Measurements from ENCODE around the gene PSEN1. TPM values are rescaled to one million over a fixed set of nuclear protein-coding genes. Genes with fewer than 3 reads are reported as not detected.
A peak's percentile ranks its signal among the peaks of the same experiment; 100 is the strongest.

Gene PSEN1
- total RNA-seq, 4 donors from 2014 or later = 101 to 221 (median 135) TPM

GRCh38 chr14:73245480-73246325, 109.4 kb downstream of the PSEN1 start:
- WGBS, 2 donors (ENCODE audit: low coverage in 1 of 2) = 26 to 39% methylated on average over 8 to 47 of the region's 64 CpGs
- Histone ChIP-seq H3K4me3 (peak overlapping the region; percentile 21 to 45 (median 30)), H3K27me3 (no peaks in the 10 kb centered on the region), H3K9me3 (no peaks in the 10 kb centered on the region), H3K36me3 (no peaks in the 10 kb centered on the region), H3K4me1 (peaks cover 0 to 22% (median 5%) of the 10 kb centered on the region in 4 donors), H3K27ac (no peak overlapping the region)
- peak; percentile 65 for DNase-seq
- intact Hi-C loops (cut with DNase I; ENCODE audit: low total_unique reads) (no loop called here), in situ Hi-C loops (cut with MboI; ENCODE audit: low pct_ligation_motif_present in 1 of 4, low pct_unique_long_range_greater_than_20kb in 1 of 4, low sequenced_read_pairs in 3 of 4) (no loop called here)
- TF ChIP-seq EP300 (IDR thresholded peaks at IDR 0.05; ENCODE audit: low read depth) (no peak), POLR2A (IDR thresholded peaks at IDR 0.05) (no peak), POLR2AphosphoS5 (IDR thresholded peaks at IDR 0.05) (no peak)
- TF ChIP-seq, protein P1, sequence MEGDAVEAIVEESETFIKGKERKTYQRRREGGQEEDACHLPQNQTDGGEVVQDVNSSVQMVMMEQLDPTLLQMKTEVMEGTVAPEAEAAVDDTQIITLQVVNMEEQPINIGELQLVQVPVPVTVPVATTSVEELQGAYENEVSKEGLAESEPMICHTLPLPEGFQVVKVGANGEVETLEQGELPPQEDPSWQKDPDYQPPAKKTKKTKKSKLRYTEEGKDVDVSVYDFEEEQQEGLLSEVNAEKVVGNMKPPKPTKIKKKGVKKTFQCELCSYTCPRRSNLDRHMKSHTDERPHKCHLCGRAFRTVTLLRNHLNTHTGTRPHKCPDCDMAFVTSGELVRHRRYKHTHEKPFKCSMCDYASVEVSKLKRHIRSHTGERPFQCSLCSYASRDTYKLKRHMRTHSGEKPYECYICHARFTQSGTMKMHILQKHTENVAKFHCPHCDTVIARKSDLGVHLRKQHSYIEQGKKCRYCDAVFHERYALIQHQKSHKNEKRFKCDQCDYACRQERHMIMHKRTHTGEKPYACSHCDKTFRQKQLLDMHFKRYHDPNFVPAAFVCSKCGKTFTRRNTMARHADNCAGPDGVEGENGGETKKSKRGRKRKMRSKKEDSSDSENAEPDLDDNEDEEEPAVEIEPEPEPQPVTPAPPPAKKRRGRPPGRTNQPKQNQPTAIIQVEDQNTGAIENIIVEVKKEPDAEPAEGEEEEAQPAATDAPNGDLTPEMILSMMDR (IDR thresholded peaks at IDR 0.05) = no peak

DNA sequence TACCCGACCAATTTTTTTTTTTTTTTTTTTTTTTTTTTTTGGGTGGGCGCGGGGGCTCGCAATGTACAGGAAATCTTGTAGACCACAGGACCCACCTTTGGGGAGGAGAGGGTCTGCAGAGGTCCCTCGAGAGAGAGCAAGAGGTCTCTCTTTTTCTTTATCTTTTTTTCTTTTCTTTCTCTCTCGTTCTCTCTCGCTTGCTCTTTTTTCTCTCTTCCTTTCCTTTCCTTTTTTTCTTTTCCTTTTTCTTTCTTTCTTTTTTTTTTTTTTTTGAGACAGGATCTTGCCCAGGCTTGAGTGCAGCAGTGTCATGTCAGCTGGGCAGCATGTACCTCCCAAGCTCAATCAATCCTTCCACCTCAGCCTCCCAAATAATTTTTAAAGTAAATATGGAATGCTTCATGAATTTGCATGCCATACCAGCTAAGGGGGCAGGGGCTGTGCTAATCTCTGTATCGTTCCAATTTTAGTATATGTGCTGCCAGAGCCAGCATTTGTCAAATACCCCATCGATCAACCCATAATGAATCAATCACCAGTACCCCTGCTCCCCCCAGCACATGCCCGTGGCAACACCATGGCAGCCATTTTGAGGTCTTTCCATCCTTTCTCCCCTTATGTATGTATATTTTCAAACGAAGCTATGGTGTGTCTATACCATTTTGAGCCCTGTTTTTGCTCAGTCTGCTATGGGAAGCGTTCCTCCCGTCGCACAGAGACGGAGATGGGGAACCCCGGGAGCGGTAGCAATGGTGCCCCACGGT, 110.3 kb downstream of the PSEN1 start:
- Histone ChIP-seq H3K9me3 (no peaks in the 10 kb centered on the region), H3K4me1 (peaks cover 0 to 13% (median 5%) of the 10 kb centered on the region in 4 donors), H3K36me3 (no peaks in the 10 kb centered on the region), H3K4me3 (peak overlapping the region in 3 of 4 donors; percentile 23 to 45 (median 37)), H3K27ac (no peak overlapping the region), H3K27me3 (no peaks in the 10 kb centered on the region)
- 67 to 78% methylated on average over 7 to 18 of the region's 18 CpGs for WGBS, 2 donors (ENCODE audit: low coverage in 1 of 2)
- in situ Hi-C loops (cut with MboI; ENCODE audit: low pct_ligation_motif_present in 1 of 4, low pct_unique_long_range_greater_than_20kb in 1 of 4, low sequenced_read_pairs in 3 of 4) = no loop called here
- no peak for DNase-seq
- intact Hi-C loops (cut with DNase I; ENCODE audit: low total_unique reads) = no loop called here
- no peak for TF ChIP-seq EP300 (IDR thresholded peaks at IDR 0.05; ENCODE audit: low read depth)

GRCh38 chr14:73248108-73248868, 112.0 kb downstream of the PSEN1 start:
- no peak for TF ChIP-seq POLR2A (IDR thresholded peaks at IDR 0.05)
- TF ChIP-seq, protein P1 (IDR thresholded peaks at IDR 0.05) = no peak
- no peak for TF ChIP-seq EP300 (IDR thresholded peaks at IDR 0.05; ENCODE audit: low read depth)
- TF ChIP-seq POLR2AphosphoS5 (IDR thresholded peaks at IDR 0.05) = no peak
- H3K9me3 ChIP-seq = no peaks in the 10 kb centered on the region
- DNase-seq = no peak
- intact Hi-C loops (cut with DNase I; ENCODE audit: low total_unique reads) (no loop called here), in situ Hi-C loops (cut with MboI; ENCODE audit: low pct_ligation_motif_present in 1 of 4, low pct_unique_long_range_greater_than_20kb in 1 of 4, low sequenced_read_pairs in 3 of 4) (no loop called here)
- peaks cover 0 to 9% (median 2%) of the 10 kb centered on the region in 4 donors for H3K4me1 ChIP-seq
- WGBS, 2 donors (ENCODE audit: low coverage in 1 of 2) = 66 to 100% methylated on average over 2 to 6 of the region's 9 CpGs
- no peak overlapping the region for H3K4me3 ChIP-seq
- no peak overlapping the region for H3K27ac ChIP-seq
- no peaks in the 10 kb centered on the region for H3K36me3 ChIP-seq
- no peaks in the 10 kb centered on the region for H3K27me3 ChIP-seq

DNA sequence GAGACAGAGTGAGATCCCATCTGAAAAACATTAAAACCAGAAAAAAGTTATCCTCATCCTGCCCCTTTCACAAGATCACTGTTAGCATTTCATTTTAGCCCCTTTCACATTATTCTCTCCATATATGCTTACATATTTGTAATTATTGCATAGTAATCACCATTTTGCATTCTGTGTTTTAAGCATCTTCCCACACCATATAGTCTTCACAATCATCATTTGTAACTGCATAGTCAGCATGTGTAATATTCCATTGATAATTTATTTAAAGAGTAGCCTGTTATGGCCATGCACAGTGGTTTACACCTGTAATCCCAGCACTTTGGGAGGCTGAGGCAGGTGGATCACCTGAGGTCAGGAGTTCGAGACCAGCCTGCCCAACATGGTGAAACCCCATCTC, 112.8 kb downstream of the PSEN1 start:
- TF ChIP-seq EP300 (IDR thresholded peaks at IDR 0.05; ENCODE audit: low read depth) = no peak
- TF ChIP-seq, protein P1 (IDR thresholded peaks at IDR 0.05) = no peak
- TF ChIP-seq POLR2A (IDR thresholded peaks at IDR 0.05) = no peak
- TF ChIP-seq POLR2AphosphoS5 (IDR thresholded peaks at IDR 0.05) = no peak
- Histone ChIP-seq H3K27me3 (no peaks in the 10 kb centered on the region), H3K4me1 (peaks cover 0 to 9% (median 2%) of the 10 kb centered on the region in 4 donors), H3K27ac (no peak overlapping the region), H3K36me3 (no peaks in the 10 kb centered on the region), H3K9me3 (no peaks in the 10 kb centered on the region), H3K4me3 (no peak overlapping the region)
- no peak for DNase-seq
- 100% methylated on average over 1 of the region's 1 CpG; no CpG with 5 or more reads in 1 of the 2 donors for WGBS, 2 donors (ENCODE audit: low coverage in 1 of 2)
- in situ Hi-C loops (cut with MboI; ENCODE audit: low pct_ligation_motif_present in 1 of 4, low pct_unique_long_range_greater_than_20kb in 1 of 4, low sequenced_read_pairs in 3 of 4) (no loop called here), intact Hi-C loops (cut with DNase I; ENCODE audit: low total_unique reads) (no loop called here)

All from transverse colon (tissue), 4 donors.